ENCODE data around the gene ZBTB17.
"Not testable (repeated sequence)": the region's sequence is repeated elsewhere in the genome, so short reads cannot be mapped to it uniquely, and the experiment has no call there.

The ZBTB17 gene

GRCh38 chr1:15985611-15986297, 9.9 kb upstream of the ZBTB17 start:
- no peak for DNase-seq

DNA sequence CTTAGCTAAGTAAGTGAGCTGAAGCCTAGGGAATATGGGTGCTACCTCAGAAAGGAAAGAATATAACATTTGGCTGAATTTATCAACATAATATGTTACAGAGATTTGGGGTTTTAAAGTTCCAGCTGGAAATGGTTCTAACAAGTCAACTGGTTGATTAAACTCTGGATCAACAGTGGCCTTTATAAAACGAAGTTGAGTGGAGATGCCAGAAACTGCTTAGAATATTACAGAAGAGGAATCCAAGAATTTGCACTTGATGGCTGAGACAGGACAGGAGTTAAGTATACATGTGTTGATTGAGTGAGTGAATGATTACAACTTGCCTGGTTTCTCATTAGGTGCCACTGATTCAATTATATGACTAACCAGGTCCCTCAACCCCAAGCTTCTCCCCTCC, 7.4 kb upstream of the ZBTB17 start:
- DNase-seq = no peak

DNA sequence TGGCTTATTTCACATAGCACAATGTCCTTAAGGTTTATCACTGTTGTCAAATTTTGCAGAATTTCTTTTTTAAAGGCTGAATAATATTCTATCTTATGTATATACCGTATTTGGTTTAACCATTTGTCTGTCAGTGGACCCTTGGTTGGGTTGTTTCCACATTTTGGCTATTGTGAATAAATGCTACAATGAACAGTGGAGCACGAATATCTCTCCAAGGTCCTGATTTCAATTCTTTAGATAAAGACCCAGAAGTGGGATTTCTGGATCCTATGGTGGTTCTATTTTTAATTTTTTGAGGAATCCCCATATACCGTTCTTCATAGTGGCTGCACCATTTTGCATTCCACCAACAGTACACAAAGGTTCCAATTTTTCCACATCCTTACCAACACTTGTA, 5.8 kb upstream of the ZBTB17 start:
- no peak for DNase-seq

GRCh38 chr1:15977947-15978346, 2.0 kb upstream of the ZBTB17 start:
- DNase-seq = not testable (repeated sequence)

DNA sequence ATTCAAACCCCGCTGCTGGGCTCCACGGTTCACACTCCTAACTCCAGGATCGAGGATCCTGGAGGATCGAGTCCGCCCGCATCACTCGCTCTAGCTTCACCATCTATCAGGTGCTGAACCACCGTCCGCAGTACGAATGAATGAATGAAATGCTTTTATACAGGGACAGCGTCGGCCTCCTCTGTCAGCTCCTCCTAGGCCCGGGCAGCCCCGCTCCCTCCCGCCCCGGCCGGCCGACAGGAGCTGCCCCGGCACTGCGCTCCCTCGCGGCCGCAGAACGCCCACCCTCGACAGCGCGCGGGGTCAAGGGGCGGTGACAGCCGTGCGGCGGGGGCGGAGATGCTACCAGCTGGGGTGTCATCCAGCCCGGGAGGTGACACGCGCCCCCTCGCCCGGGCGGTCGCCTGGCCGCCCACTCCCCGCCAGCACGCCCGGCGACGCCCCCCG, 520 bp downstream of the ZBTB17 start:
- peak; percentile 73 for DNase-seq

DNA sequence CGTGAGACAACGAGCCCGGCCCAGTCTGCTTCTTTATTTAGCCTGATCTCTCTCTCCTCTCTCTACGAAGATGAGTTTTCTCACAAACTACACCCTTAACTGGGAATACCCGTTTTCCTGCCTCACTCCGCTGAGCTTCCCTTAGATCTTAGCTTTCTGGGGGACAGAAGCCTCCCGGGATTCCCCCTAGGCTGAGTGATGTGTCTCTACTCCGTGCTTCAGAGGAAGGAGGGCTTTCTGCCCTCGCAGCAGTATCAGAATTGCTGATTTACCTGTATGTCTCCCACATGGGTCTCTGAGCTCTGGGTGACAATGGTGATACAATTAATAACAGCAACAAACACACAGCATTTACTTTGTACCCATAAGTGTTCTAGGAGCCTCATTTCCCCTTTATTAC, 1.0 kb downstream of the ZBTB17 start:
- DNase-seq = no peak

- DNase-seq = no peak
Observed at GRCh38 chr1:15973772-15974171, 2.1 kb downstream of the ZBTB17 start.

DNA sequence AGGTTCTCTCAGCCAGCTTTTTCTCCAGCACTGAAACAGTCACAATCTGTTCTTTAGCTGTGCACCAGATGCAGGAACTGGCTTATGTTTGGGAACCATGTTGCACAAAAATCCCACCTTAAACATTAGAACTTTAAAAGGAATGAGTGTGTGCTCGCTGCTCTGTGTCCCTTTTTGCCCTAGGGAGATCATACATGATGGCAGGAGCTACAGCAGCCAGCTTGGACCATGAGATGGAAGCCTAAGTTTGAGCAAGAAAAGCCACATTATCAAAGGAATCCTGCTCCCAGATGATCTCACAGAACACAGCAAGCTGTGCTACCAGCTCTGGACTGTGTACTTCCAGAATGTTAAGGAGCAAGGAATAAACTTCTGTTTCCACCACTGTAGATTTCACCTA, 3.5 kb downstream of the ZBTB17 start:
- no peak for DNase-seq

- no peak for DNase-seq
Observed at GRCh38 chr1:15970911-15971310, 5.0 kb downstream of the ZBTB17 start.

DNA sequence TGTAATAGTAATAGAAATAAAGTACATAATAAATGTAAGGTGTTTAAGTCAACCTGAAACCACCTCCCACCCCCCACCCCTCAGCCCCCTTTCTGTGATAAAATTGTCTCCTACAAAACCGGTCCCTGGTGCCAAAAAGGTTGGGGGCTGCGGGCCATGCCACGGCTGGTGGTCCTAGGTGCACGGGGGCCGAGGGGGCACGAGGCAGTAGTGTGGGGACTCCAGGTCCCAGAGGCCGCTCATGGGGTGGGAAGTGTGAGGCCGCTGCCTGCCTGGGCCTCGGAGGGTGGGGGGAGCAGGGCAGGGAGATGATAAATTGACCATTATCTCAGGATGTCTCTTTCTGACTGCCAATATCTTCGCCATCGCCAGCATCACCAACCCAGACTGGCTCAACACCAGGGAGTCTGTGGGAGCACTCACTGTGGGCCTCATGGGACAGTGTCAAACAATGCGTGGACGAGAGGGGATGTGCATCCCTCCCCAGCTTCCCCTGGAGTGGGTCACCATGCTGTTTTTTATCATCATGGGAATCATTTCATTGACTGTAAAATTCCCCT, 6.5 kb downstream of the ZBTB17 start:
- no peak for DNase-seq

- DNase-seq = no peak
Observed at GRCh38 chr1:15968172-15968571, 7.7 kb downstream of the ZBTB17 start.

- DNase-seq = no peak
Observed at GRCh38 chr1:15966956-15967344, 9.0 kb downstream of the ZBTB17 start.

DNA sequence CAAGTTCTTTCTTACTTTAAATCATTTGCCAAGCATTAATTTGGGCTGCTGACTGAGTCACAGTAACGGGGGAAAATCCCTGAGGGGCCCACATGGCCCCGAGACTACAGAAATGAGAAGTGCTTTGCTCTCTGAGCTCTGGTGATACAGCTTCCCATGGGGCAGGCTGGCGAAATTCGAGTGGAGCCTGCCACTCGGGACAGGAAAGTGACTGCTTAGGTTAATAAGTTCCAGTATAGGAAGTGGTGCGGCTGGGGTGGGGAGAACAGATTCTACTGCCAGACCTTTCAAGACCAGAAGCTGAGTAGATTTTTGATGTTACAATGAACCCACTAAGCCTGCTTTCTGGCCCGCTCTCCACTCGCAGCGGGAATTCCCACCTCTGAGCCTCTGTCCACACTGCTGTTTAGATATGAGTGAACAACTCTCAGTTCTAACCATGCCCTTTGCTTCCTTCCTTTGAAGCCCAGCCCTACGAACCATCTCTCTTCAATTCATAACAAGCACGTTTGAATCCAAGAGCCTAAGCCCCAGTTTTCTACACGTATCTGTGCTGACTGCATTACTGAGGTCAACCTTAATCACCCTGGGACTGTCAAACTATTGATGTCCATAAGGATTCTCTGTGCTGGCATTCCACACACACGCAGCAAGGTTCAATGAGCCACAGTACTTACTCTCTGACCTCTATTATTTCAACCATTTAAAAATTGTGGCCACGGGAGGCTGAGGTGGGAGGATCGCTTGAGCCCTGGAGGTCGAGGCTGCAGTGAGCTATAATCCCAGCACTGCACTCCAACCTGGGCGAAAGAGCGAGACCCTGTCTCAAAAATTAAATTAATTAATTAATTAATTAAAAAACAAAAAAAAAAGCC, 9.6 kb downstream of the ZBTB17 start:
- DNase-seq = peak; percentile 76

DNA sequence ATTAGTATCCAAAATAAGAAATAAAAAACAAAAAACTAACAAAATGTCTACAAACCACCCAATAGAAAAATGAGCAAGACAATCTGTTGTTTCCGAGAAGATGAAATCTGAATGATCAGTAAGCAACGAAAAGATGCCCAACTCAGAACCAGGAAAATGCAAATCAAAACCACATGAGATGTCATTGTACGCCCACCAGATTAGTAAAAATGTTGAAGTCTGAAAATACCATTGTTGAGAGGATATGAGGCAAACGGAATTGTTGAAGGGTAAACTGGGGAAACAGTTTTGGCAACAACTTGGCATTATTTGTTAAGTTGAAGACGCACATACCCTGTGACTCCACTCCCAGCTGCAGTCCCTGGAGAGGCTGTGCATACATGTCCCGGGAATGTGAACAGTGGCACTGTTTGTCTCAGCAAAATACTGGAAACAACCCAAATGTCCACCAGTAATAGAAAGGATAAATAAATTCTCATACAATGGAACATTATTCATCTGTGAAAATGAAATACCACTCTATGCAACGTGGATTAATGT, 10.6 kb downstream of the ZBTB17 start:
- no peak for DNase-seq

DNA sequence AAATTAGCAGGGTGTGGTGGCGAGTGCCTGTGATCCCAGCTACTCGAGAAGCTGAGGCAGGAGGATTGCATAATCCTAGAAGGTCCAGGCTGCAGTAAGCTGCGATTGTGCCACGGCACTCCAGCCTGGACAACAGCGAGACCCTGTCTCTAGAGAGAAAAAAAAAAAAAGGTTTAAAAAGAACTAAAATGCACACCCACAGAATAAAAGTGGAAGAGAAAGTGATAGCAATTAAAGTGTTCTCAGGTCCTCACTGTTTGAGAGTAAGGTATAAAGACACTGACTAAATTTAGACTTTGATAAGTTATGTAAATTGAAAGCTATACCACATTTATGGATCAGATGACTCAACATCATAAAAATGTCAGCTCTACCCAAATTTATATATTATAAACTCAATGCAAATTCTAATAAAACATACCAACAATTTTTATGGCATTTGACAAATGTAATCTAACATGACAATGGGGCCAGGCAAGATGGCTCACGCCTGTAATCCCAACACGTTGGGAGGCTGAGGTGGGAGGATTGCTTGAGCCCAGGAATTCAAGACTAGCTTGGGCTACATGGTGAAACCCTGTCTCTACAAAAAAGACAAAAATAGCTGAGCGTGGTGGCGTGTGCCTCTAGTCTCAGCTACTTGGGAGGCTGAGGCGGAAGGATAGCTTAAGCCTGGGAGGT, 11.8 kb downstream of the ZBTB17 start:
- no peak for DNase-seq

DNA sequence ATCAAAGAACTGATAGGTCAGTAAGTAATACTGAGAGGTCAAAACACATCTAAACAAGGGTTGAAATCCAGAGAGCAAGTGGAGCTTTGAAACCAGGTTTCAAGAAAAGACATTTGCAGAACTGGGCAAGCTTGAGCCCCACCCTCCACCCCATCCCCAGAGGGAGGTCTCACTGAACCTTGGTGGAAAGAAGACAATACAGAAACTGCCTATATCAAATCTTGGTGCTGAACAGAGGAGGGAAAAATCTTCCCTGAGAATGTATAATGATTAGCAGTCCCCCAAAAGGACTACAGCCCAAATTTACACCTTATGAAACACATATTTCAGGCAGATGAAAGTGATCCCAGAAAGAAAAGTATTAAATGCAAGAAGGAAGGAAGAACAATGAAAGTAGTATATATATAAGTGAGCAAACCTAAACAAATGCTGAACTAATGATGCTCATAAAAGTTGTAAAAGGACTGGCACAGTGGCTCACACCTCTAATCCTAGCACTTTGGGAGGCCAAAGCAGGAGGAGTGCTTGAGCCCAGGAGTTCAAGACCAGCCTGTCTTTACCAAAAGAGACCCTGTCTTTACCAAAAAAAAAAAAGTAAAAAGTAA, 12.4 kb downstream of the ZBTB17 start:
- no peak for DNase-seq

DNA sequence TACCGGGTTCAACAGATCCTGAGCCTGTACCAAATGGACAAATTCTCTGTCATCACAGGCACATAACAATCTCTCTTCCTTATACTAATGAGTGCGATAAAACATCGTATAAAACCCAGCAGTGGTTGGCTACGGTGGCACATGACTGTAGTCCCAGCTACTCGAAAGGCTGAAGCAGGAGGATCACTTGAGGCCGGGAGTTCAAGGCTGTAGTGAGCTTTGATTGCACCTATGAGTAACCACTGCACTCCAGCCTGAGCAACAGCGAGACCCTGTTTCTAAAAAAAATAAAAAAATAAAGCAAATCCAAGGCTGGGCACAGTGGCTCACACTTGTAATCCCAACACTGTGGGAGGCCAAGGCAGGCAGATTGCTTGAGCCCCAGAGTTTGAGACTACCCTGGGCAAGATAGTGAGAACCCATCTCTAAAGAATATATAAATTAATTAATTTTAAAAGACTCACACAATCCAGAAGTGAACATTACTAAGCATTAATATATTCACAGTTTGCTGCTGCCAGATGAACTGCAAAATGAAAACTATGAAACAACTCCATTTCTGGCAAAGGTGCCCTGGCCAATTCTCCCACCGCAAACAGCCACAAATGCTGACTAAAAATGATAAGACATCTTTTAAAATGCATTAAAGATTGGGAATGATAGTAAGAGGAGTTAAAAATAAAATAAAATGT, 13.1 kb downstream of the ZBTB17 start:
- no peak for DNase-seq

DNA sequence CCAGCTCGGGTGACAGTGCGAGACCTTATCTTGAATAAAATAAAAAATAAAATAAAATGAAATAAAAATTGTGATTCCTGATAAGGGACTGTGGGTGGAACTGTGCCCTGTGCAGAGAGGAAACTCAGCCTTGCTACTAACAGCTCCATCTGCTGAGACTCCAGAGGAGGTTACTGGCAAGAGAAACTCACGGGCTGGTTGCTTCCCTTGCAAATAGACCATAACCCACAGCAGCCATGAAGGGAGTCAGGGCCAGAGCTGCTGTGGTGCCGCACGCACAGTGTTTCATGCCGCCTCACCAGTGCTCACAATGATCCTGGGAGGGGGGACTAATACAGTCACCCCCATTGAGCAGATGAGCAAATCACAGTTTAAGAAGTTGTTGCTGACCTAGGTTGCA, 13.7 kb downstream of the ZBTB17 start:
- DNase-seq = no peak

- no peak for DNase-seq
Observed at GRCh38 chr1:15961492-15961891, 14.4 kb downstream of the ZBTB17 start.

DNA sequence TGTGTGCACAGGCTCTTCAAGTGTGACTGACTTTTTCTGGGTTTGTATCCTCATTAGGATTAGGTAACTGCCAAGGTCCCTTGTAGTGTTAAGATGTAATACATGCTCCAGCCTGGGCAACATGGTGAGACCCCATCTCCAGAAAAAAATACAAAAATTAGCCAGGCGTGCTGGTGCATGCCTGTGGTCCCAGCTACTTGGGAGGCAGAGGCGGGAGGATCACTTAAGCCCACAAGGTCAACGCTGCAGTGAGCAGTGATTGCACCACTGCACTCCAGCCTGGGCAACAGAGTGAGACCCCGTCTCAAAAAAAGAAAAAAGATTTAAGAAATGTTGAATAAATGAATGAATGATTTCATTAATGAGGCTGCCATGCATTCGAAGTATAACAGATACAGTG, 15.1 kb downstream of the ZBTB17 start:
- DNase-seq = no peak

GRCh38 chr1:15959827-15960446, 16.0 kb downstream of the ZBTB17 start:
- DNase-seq = no peak

GRCh38 chr1:15959424-15959823, 16.5 kb downstream of the ZBTB17 start:
- no peak for DNase-seq

Data from CD4-positive, alpha-beta T cell treated with Interleukin-15 for 1 hour (primary cell).